Measurements from ENCODE around the gene HOXA13. TPM values are rescaled to one million over a fixed set of nuclear protein-coding genes. Genes with fewer than 3 reads are reported as not detected.

The HOXA13 gene
- total RNA-seq = not detected

GRCh38 chr7:27199849-27200760 lies at the start of gene HOXA13:
TSS of gene HOXA13 (minus strand) at chr7:27200091. CDS start at chr7:27200077, 14 bp downstream.
- 0 to 6% methylated on average over 3 to 37 of the region's 99 CpGs for WGBS, 2 donors
- Histone ChIP-seq H3K9me3 (no peaks in the 10 kb centered on the region), H3K4me3 (peak within 1 kb of the TSS in 3 of 4 donors; percentile 29 to 43 (median 41)), H3K27me3 (peaks cover 6 to 93% (median 66%) of the 10 kb centered on the region in 4 donors), H3K4me1 (peaks cover 28 to 47% (median 33%) of the 10 kb centered on the region in 4 donors), H3K27ac (no peak within 1 kb of the TSS), H3K36me3 (no peaks in the 10 kb centered on the region)
- ATAC-seq (ENCODE audit: low FRiP score in 2 of 2) = peak in 1 of 2 donors; percentile 52
- DNase-seq = peak in 1 of 2 donors; percentile 84
- TF ChIP-seq EP300 (IDR thresholded peaks at IDR 0.05) (no peak), POLR2AphosphoS5 (IDR thresholded peaks at IDR 0.05) (no peak), POLR2A (IDR thresholded peaks at IDR 0.05) (no peak), CTCF (IDR thresholded peaks at IDR 0.05) (no peak)

- 13 to 15% methylated on average over 19 to 23 of the region's 23 CpGs for WGBS, 2 donors
- peaks cover 15 to 35% (median 30%) of the 10 kb centered on the region in 4 donors for H3K4me1 ChIP-seq
- no peak for ATAC-seq (ENCODE audit: low FRiP score in 2 of 2)
Measured at GRCh38 chr7:27248911-27249723, 49.2 kb upstream of the HOXA13 start.

GRCh38 chr7:27248427-27248806 lies 48.5 kb upstream of the HOXA13 start:
- ATAC-seq (ENCODE audit: low FRiP score in 2 of 2) (no peak), DNase-seq (no peak)
- peaks cover 15 to 37% (median 33%) of the 10 kb centered on the region in 4 donors for H3K4me1 ChIP-seq
- H3K9me3 ChIP-seq = no peaks in the 10 kb centered on the region
- no peaks in the 10 kb centered on the region for H3K36me3 ChIP-seq
- WGBS, 2 donors = 50 to 71% methylated on average over 3 of the region's 3 CpGs
- peaks cover 0 to 86% (median 50%) of the 10 kb centered on the region in 4 donors for H3K27me3 ChIP-seq
- no peak overlapping the region for H3K27ac ChIP-seq
- TF ChIP-seq POLR2AphosphoS5 (IDR thresholded peaks at IDR 0.05) (no peak), CTCF (IDR thresholded peaks at IDR 0.05) (no peak), EP300 (IDR thresholded peaks at IDR 0.05) (no peak), POLR2A (IDR thresholded peaks at IDR 0.05) (no peak)
- no peak overlapping the region for H3K4me3 ChIP-seq

More at GRCh38 chr7:27248911-27249723, 49.2 kb upstream of the HOXA13 start:
- H3K27ac ChIP-seq = no peak overlapping the region
- no peak overlapping the region for H3K4me3 ChIP-seq
- DNase-seq = peak in 1 of 2 donors; percentile 58
- peaks cover 0 to 79% (median 45%) of the 10 kb centered on the region in 4 donors for H3K27me3 ChIP-seq
- no peaks in the 10 kb centered on the region for H3K9me3 ChIP-seq
- no peaks in the 10 kb centered on the region for H3K36me3 ChIP-seq
- no peak for TF ChIP-seq POLR2AphosphoS5 (IDR thresholded peaks at IDR 0.05)
- no peak for TF ChIP-seq CTCF (IDR thresholded peaks at IDR 0.05)
- TF ChIP-seq EP300 (IDR thresholded peaks at IDR 0.05) = no peak
- no peak for TF ChIP-seq POLR2A (IDR thresholded peaks at IDR 0.05)

- H3K4me3 ChIP-seq = no peak overlapping the region
- peaks cover 0 to 87% (median 57%) of the 10 kb centered on the region in 4 donors for H3K27me3 ChIP-seq
- H3K27ac ChIP-seq = no peak overlapping the region
- TF ChIP-seq EP300 (IDR thresholded peaks at IDR 0.05) = no peak
- no peak for TF ChIP-seq CTCF (IDR thresholded peaks at IDR 0.05)
- no peak for TF ChIP-seq POLR2AphosphoS5 (IDR thresholded peaks at IDR 0.05)
- TF ChIP-seq POLR2A (IDR thresholded peaks at IDR 0.05) = no peak
- 45 to 52% methylated on average over 4 of the region's 4 CpGs for WGBS, 2 donors
- no peaks in the 10 kb centered on the region for H3K9me3 ChIP-seq
- ATAC-seq (ENCODE audit: low FRiP score in 2 of 2) (no peak), DNase-seq (no peak)
- H3K4me1 ChIP-seq = peaks cover 20 to 44% (median 39%) of the 10 kb centered on the region in 4 donors
- H3K36me3 ChIP-seq = no peaks in the 10 kb centered on the region
Measured at GRCh38 chr7:27247452-27248426, 47.8 kb upstream of the HOXA13 start.

Measured in upper lobe of left lung (tissue), 6 donors.